ENCODE results near the gene BLM. TPM values are rescaled to one million over a fixed set of nuclear protein-coding genes. Genes with fewer than 3 reads are reported as not detected.

Gene BLM
- total RNA-seq, 1 experiment from 2014 or later: 31.8 TPM

- no peaks in the 10 kb centered on the region for H3K4me1 Mint-ChIP-seq (ENCODE audit: low read depth, unreplicated experiment)
- H3K27me3 Mint-ChIP-seq (ENCODE audit: unreplicated experiment): no peaks in the 10 kb centered on the region
- intact Hi-C loops (cut with micrococcal nuclease; ENCODE audit: unreplicated experiment): no loop called here
- H3K9me3 Mint-ChIP-seq (ENCODE audit: low read depth, unreplicated experiment): no peaks in the 10 kb centered on the region
- BruUV-seq (replicated peaks): no TSS peak
- H3K27ac Mint-ChIP-seq (ENCODE audit: unreplicated experiment): no peak overlapping the region
- DNase-seq: no peak
- no peaks in the 10 kb centered on the region for H3K36me3 Mint-ChIP-seq (ENCODE audit: insufficient read depth, unreplicated experiment)
- CTCF ChIA-PET: no interaction called here
- no peak for TF ChIP-seq CTCF (IDR thresholded peaks at IDR 0.05; ENCODE audit: unreplicated experiment)
- H3K4me3 Mint-ChIP-seq (ENCODE audit: low read depth, unreplicated experiment): no peak overlapping the region
These were observed 24.9 kb downstream of the BLM start for GRCh38 chr15:90742087-90742486.

GRCh38 chr15:90743407-90743806 lies 26.3 kb downstream of the BLM start:
- no TSS peak for BruUV-seq (replicated peaks)
- H3K27me3 Mint-ChIP-seq (ENCODE audit: unreplicated experiment): no peaks in the 10 kb centered on the region
- no peaks in the 10 kb centered on the region for H3K9me3 Mint-ChIP-seq (ENCODE audit: low read depth, unreplicated experiment)
- no peak for TF ChIP-seq CTCF (IDR thresholded peaks at IDR 0.05; ENCODE audit: unreplicated experiment)
- intact Hi-C loops (cut with micrococcal nuclease; ENCODE audit: unreplicated experiment): no loop called here
- H3K27ac Mint-ChIP-seq (ENCODE audit: unreplicated experiment): no peak overlapping the region
- CTCF ChIA-PET: no interaction called here
- no peak overlapping the region for H3K4me3 Mint-ChIP-seq (ENCODE audit: low read depth, unreplicated experiment)
- no peaks in the 10 kb centered on the region for H3K4me1 Mint-ChIP-seq (ENCODE audit: low read depth, unreplicated experiment)
- DNase-seq: no peak
- no peaks in the 10 kb centered on the region for H3K36me3 Mint-ChIP-seq (ENCODE audit: insufficient read depth, unreplicated experiment)

- intact Hi-C loops (cut with micrococcal nuclease; ENCODE audit: unreplicated experiment): no loop called here
- BruUV-seq (replicated peaks): no TSS peak
- CTCF ChIA-PET: no interaction called here
These were observed 27.7 kb downstream of the BLM start for GRCh38 chr15:90744759-90745402.

GRCh38 chr15:90749754-90750153 lies 32.6 kb downstream of the BLM start:
- TSS peak; percentile 38 for BruUV-seq (replicated peaks)
- intact Hi-C loops (cut with micrococcal nuclease; ENCODE audit: unreplicated experiment): no loop called here
- Mint-ChIP-seq H3K27me3 (ENCODE audit: unreplicated experiment) (no peaks in the 10 kb centered on the region), H3K27ac (ENCODE audit: unreplicated experiment) (no peak overlapping the region), H3K36me3 (ENCODE audit: insufficient read depth, unreplicated experiment) (no peaks in the 10 kb centered on the region), H3K9me3 (ENCODE audit: low read depth, unreplicated experiment) (no peaks in the 10 kb centered on the region), H3K4me3 (ENCODE audit: low read depth, unreplicated experiment) (no peak overlapping the region), H3K4me1 (ENCODE audit: low read depth, unreplicated experiment) (no peaks in the 10 kb centered on the region)
- no peak for DNase-seq
- TF ChIP-seq CTCF (IDR thresholded peaks at IDR 0.05; ENCODE audit: unreplicated experiment): no peak
- CTCF ChIA-PET: interaction anchor here (0.9 kb wide), 1 partner anchor 32 kb away, joined by 3 read pairs; the partner anchor contains the start of gene BLM

More at GRCh38 chr15:90744759-90745402, 27.7 kb downstream of the BLM start:
- no peak overlapping the region for H3K4me3 Mint-ChIP-seq (ENCODE audit: low read depth, unreplicated experiment)
- TF ChIP-seq CTCF (IDR thresholded peaks at IDR 0.05; ENCODE audit: unreplicated experiment): no peak
- no peak overlapping the region for H3K27ac Mint-ChIP-seq (ENCODE audit: unreplicated experiment)
- no peaks in the 10 kb centered on the region for H3K9me3 Mint-ChIP-seq (ENCODE audit: low read depth, unreplicated experiment)
- H3K36me3 Mint-ChIP-seq (ENCODE audit: insufficient read depth, unreplicated experiment): no peaks in the 10 kb centered on the region
- H3K27me3 Mint-ChIP-seq (ENCODE audit: unreplicated experiment): no peaks in the 10 kb centered on the region
- DNase-seq: no peak
- H3K4me1 Mint-ChIP-seq (ENCODE audit: low read depth, unreplicated experiment): no peaks in the 10 kb centered on the region

Measured in Calu3 (cell line).